WTC11 (cell line): ENCODE data around the gene ARHGAP15. TPM values are rescaled to one million over a fixed set of nuclear protein-coding genes. Genes with fewer than 3 reads are reported as not detected.

Experiments used
- ATAC-seq: fragments of 200-7000 bp; cut with Tn5 transposase; 2 replicates; pipeline ENCODE4 v1.10.0; 2021; ENCODE audit warnings: mild to moderate bottlenecking, moderate library complexity
- CTCF ChIA-PET: fragments of 300-600 bp; sonication (Branson Sonifier 250); formaldehyde crosslinking; loops from one replicate; lab custom pipeline; 2021; ENCODE audit warnings: antibody characterized with exemption; lab: Charles Lee
- POLR2A ChIA-PET: fragments of 350-600 bp; sonication (Branson Sonifier 250); formaldehyde crosslinking; loops from one replicate; lab custom pipeline; 2021; ENCODE audit warnings: antibody characterized with exemption; lab: Charles Lee
- DNase-seq: peaks from one replicate; pipeline ENCODE4 v3.0.0; 2021; ENCODE audit warnings: low spot score
- H3K27ac Mint-ChIP-seq: 2 replicates; pipeline ENCODE4 v1.8.0; 2021; ENCODE audit warnings: mixed read lengths
- H3K27me3 Mint-ChIP-seq: 2 replicates; pipeline ENCODE4 v1.8.0; 2021; ENCODE audit warnings: low read depth, mild to moderate bottlenecking, moderate library complexity, mixed read lengths
- H3K36me3 Mint-ChIP-seq: 2 replicates; pipeline ENCODE4 v1.8.0; 2021; ENCODE audit warnings: mixed read lengths
- H3K4me1 Mint-ChIP-seq: 2 replicates; pipeline ENCODE4 v1.8.0; 2022; ENCODE audit warnings: mixed read lengths
- H3K4me3 Mint-ChIP-seq: 2 replicates; pipeline ENCODE4 v1.8.0; 2021; ENCODE audit warnings: mild to moderate bottlenecking, moderate library complexity, mixed read lengths
- H3K9me3 Mint-ChIP-seq: 2 replicates; pipeline ENCODE4 v1.8.0; 2021; ENCODE audit warnings: mixed read lengths
- ATF1 ChIP-seq: sonication (generic); formaldehyde crosslinking; IDR thresholded peaks from 2 replicates; pipeline ENCODE4 v1.8.1; 2023; ENCODE audit warnings: mild to moderate bottlenecking, moderate library complexity, missing genetic modification reagents
- ELF4 ChIP-seq: sonication (generic); formaldehyde crosslinking; IDR thresholded peaks from 2 replicates; pipeline ENCODE4 v1.8.1; 2022; ENCODE audit warnings: low read depth, mild to moderate bottlenecking, moderate library complexity, missing genetic modification reagents
- ESRRA ChIP-seq: sonication (generic); formaldehyde crosslinking; IDR thresholded peaks from 2 replicates; pipeline ENCODE4 v1.8.1; 2022; ENCODE audit warnings: mild to moderate bottlenecking, missing genetic modification reagents, borderline replicate concordance
- GRHL2 ChIP-seq: fragments of 250-450 bp; sonication (Bioruptor Pico); IDR thresholded peaks from 2 replicates; pipeline ENCODE4 v1.8.0; 2022; ENCODE audit warnings: mild to moderate bottlenecking, moderate library complexity; ENCODE audit not compliant: insufficient replicate concordance, severe bottlenecking
- KAT7 ChIP-seq: sonication (generic); formaldehyde crosslinking; IDR thresholded peaks from 2 replicates; pipeline ENCODE4 v1.8.1; 2023; ENCODE audit warnings: missing genetic modification reagents, mild to moderate bottlenecking, borderline replicate concordance
- NR1H2 ChIP-seq: sonication (generic); formaldehyde crosslinking; IDR thresholded peaks from 2 replicates; pipeline ENCODE4 v1.9.0; 2021; ENCODE audit warnings: mild to moderate bottlenecking, moderate library complexity, missing genetic modification reagents
- OVOL2 ChIP-seq: fragments of 250-450 bp; sonication (Bioruptor Pico); IDR thresholded peaks from 2 replicates; pipeline ENCODE4 v1.9.0; 2021; ENCODE audit warnings: mild to moderate bottlenecking, borderline replicate concordance
- RELA ChIP-seq: sonication (generic); formaldehyde crosslinking; IDR thresholded peaks from 2 replicates; pipeline ENCODE4 v1.8.1; 2022; ENCODE audit warnings: missing genetic modification reagents, mild to moderate bottlenecking, borderline replicate concordance
- TCF7 ChIP-seq: sonication (generic); formaldehyde crosslinking; IDR thresholded peaks from 2 replicates; pipeline ENCODE4 v1.8.0; 2022; ENCODE audit warnings: mild to moderate bottlenecking, low read depth, missing genetic modification reagents, moderate library complexity
- ZNF263 ChIP-seq: sonication (generic); formaldehyde crosslinking; IDR thresholded peaks from 2 replicates; pipeline ENCODE4 v1.8.1; 2022; ENCODE audit warnings: low read depth, mild to moderate bottlenecking, moderate library complexity, missing genetic modification reagents
- ZNF416 ChIP-seq: fragments of 250-450 bp; sonication (Bioruptor Pico); IDR thresholded peaks from 2 replicates; pipeline ENCODE4 v1.9.0; 2021; ENCODE audit warnings: mild to moderate bottlenecking, inconsistent platforms
- total RNA-seq: library from RNA; stranded (reverse); gene quantifications from 3 replicates; pipeline ENCODE4 v1.2.3, GENCODE V29; 2021
- TF ChIP-seq, protein P1 (sequence below): sonication (generic); formaldehyde crosslinking; IDR thresholded peaks from 2 replicates; pipeline ENCODE4 v1.8.1; 2022; ENCODE audit warnings: low read depth, mild to moderate bottlenecking, moderate library complexity, missing genetic modification reagents, borderline replicate concordance
- TF ChIP-seq, protein P2 (sequence below): fragments of 250-450 bp; sonication (Bioruptor Pico); IDR thresholded peaks from 2 replicates; pipeline ENCODE4 v2.1.2; 2022; ENCODE audit warnings: mild to moderate bottlenecking, moderate library complexity
- TF ChIP-seq, protein P3 (sequence below): sonication (generic); formaldehyde crosslinking; IDR thresholded peaks from 2 replicates; pipeline ENCODE4 v1.8.1; 2023; ENCODE audit warnings: mild to moderate bottlenecking, missing genetic modification reagents, borderline replicate concordance
- TF ChIP-seq, protein P4 (sequence below): sonication (generic); formaldehyde crosslinking; IDR thresholded peaks from 2 replicates; pipeline ENCODE4 v1.8.1; 2023; ENCODE audit warnings: mild to moderate bottlenecking, missing genetic modification reagents
- TF ChIP-seq, protein P5 (sequence below): sonication (generic); formaldehyde crosslinking; IDR thresholded peaks from 2 replicates; pipeline ENCODE4 v1.8.1; 2022; ENCODE audit warnings: missing genetic modification reagents, borderline replicate concordance
- TF ChIP-seq, protein P6 (sequence below): sonication (generic); formaldehyde crosslinking; conservative IDR thresholded peaks from 2 replicates; pipeline ENCODE4 v1.8.1; 2023; ENCODE audit warnings: mild to moderate bottlenecking, low read depth, missing genetic modification reagents, moderate library complexity

ARHGAP15 gene
- total RNA-seq, 1 experiment from 2014 or later, result 0.28 TPM

DNA sequence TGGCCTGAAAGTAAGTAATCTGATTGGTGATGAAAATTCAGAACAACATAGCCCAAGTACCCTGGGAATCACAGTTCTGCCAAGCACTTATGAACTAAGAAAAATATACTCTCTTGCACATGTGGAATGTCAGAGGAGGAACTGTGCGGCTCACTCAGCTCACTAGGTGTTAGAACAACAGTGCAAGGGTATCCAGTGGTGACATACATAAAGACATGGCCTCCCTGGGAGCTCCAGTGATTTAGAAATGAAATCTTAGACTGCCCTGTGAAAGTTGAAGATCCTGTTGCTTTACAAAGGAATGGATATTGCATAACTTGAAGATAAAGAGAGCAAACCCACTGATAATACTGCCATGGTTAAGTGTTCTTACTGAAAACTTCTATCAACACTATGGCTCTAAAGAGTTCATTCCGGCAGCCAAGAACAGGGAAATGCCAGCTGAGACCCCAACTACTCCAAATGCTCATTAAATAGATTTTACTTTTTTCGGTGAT is 246.2 kb downstream of the ARHGAP15 start (continued):
- TF ChIP-seq ATF1 (CRISPR knock-in tag) (no peak), NR1H2 (CRISPR knock-in tag) (no peak), GRHL2 (CRISPR knock-in tag) (no peak)
- TF ChIP-seq, protein P1, sequence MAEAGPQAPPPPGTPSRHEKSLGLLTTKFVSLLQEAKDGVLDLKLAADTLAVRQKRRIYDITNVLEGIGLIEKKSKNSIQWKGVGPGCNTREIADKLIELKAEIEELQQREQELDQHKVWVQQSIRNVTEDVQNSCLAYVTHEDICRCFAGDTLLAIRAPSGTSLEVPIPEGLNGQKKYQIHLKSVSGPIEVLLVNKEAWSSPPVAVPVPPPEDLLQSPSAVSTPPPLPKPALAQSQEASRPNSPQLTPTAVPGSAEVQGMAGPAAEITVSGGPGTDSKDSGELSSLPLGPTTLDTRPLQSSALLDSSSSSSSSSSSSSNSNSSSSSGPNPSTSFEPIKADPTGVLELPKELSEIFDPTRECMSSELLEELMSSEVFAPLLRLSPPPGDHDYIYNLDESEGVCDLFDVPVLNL (CRISPR knock-in tag), result no peak

DNA sequence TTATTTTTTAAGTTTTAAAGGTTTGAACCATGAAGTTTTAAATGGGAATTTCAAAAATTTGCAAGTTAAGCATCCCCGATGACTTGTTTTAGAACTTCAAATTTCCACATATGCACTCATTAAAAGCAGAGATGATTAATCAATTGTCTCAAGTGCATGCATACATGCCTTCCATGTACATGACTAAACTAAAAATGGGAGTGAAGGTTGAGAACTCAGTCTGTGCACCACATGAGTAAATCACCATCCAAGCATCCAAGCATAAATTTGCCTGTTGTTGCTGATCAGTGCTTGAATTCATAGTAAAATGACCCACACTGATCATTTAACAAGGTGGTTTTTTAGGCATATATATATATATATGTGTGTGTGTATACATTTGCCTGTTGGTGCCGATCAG is 249.8 kb downstream of the ARHGAP15 start:
- DNase-seq (no peak), ATAC-seq (no peak)
- Mint-ChIP-seq H3K4me3 (no peak overlapping the region), H3K9me3 (no peaks in the 10 kb centered on the region), H3K27ac (no peak overlapping the region), H3K4me1 (peaks cover 3% of the 10 kb centered on the region; the same call in 1 of the 2 replicates), H3K27me3 (no peaks in the 10 kb centered on the region), H3K36me3 (no peaks in the 10 kb centered on the region)
- CTCF ChIA-PET, result no interaction called here
- POLR2A ChIA-PET, result no interaction called here
- TF ChIP-seq, protein P2, sequence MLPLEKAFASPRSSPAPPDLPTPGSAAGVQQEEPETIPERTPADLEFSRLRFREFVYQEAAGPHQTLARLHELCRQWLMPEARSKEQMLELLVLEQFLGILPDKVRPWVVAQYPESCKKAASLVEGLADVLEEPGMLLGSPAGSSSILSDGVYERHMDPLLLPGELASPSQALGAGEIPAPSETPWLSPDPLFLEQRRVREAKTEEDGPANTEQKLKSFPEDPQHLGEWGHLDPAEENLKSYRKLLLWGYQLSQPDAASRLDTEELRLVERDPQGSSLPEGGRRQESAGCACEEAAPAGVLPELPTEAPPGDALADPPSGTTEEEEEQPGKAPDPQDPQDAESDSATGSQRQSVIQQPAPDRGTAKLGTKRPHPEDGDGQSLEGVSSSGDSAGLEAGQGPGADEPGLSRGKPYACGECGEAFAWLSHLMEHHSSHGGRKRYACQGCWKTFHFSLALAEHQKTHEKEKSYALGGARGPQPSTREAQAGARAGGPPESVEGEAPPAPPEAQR (CRISPR knock-in tag), result no peak
- TF ChIP-seq ZNF263 (no peak), ATF1 (CRISPR knock-in tag) (no peak), RELA (CRISPR knock-in tag) (no peak)
- TF ChIP-seq, protein P3, sequence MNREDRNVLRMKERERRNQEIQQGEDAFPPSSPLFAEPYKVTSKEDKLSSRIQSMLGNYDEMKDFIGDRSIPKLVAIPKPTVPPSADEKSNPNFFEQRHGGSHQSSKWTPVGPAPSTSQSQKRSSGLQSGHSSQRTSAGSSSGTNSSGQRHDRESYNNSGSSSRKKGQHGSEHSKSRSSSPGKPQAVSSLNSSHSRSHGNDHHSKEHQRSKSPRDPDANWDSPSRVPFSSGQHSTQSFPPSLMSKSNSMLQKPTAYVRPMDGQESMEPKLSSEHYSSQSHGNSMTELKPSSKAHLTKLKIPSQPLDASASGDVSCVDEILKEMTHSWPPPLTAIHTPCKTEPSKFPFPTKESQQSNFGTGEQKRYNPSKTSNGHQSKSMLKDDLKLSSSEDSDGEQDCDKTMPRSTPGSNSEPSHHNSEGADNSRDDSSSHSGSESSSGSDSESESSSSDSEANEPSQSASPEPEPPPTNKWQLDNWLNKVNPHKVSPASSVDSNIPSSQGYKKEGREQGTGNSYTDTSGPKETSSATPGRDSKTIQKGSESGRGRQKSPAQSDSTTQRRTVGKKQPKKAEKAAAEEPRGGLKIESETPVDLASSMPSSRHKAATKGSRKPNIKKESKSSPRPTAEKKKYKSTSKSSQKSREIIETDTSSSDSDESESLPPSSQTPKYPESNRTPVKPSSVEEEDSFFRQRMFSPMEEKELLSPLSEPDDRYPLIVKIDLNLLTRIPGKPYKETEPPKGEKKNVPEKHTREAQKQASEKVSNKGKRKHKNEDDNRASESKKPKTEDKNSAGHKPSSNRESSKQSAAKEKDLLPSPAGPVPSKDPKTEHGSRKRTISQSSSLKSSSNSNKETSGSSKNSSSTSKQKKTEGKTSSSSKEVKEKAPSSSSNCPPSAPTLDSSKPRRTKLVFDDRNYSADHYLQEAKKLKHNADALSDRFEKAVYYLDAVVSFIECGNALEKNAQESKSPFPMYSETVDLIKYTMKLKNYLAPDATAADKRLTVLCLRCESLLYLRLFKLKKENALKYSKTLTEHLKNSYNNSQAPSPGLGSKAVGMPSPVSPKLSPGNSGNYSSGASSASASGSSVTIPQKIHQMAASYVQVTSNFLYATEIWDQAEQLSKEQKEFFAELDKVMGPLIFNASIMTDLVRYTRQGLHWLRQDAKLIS (CRISPR knock-in tag), result no peak

DNA sequence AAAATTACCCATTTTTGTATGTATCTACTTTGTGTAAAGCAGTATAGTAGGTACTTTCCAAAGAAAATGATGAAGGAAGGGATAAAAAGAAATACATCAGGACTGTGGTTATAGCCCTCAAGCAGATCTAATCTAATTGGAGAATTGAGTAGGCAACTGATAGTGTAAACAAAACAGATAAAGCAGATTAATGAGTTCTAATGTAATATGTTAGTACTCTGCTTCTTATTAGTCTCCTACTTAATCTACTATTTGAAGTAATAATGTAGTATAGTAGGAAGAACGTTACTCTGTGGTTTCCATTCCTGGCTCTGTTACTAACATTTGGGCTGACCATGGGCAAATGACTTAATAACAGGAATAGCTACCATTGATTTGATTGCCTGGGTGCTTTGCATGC is 250.7 kb downstream of the ARHGAP15 start:
- no peak for TF ChIP-seq ESRRA (CRISPR knock-in tag)
- no peak for TF ChIP-seq KAT7 (CRISPR knock-in tag)
- no peak for TF ChIP-seq ELF4 (CRISPR knock-in tag)
- TF ChIP-seq, protein P4, sequence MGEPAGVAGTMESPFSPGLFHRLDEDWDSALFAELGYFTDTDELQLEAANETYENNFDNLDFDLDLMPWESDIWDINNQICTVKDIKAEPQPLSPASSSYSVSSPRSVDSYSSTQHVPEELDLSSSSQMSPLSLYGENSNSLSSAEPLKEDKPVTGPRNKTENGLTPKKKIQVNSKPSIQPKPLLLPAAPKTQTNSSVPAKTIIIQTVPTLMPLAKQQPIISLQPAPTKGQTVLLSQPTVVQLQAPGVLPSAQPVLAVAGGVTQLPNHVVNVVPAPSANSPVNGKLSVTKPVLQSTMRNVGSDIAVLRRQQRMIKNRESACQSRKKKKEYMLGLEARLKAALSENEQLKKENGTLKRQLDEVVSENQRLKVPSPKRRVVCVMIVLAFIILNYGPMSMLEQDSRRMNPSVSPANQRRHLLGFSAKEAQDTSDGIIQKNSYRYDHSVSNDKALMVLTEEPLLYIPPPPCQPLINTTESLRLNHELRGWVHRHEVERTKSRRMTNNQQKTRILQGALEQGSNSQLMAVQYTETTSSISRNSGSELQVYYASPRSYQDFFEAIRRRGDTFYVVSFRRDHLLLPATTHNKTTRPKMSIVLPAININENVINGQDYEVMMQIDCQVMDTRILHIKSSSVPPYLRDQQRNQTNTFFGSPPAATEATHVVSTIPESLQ (CRISPR knock-in tag), result no peak
- no peak for TF ChIP-seq TCF7 (CRISPR knock-in tag)
- TF ChIP-seq ZNF416, result no peak
- no peak for TF ChIP-seq OVOL2 (CRISPR knock-in tag)
- TF ChIP-seq, protein P5, sequence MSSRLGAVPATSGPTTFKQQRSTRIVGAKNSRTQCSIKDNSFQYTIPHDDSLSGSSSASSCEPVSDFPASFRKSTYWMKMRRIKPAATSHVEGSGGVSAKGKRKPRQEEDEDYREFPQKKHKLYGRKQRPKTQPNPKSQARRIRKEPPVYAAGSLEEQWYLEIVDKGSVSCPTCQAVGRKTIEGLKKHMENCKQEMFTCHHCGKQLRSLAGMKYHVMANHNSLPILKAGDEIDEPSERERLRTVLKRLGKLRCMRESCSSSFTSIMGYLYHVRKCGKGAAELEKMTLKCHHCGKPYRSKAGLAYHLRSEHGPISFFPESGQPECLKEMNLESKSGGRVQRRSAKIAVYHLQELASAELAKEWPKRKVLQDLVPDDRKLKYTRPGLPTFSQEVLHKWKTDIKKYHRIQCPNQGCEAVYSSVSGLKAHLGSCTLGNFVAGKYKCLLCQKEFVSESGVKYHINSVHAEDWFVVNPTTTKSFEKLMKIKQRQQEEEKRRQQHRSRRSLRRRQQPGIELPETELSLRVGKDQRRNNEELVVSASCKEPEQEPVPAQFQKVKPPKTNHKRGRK (CRISPR knock-in tag), result no peak
- TF ChIP-seq, protein P1 (CRISPR knock-in tag), result no peak
- TF ChIP-seq, protein P6, sequence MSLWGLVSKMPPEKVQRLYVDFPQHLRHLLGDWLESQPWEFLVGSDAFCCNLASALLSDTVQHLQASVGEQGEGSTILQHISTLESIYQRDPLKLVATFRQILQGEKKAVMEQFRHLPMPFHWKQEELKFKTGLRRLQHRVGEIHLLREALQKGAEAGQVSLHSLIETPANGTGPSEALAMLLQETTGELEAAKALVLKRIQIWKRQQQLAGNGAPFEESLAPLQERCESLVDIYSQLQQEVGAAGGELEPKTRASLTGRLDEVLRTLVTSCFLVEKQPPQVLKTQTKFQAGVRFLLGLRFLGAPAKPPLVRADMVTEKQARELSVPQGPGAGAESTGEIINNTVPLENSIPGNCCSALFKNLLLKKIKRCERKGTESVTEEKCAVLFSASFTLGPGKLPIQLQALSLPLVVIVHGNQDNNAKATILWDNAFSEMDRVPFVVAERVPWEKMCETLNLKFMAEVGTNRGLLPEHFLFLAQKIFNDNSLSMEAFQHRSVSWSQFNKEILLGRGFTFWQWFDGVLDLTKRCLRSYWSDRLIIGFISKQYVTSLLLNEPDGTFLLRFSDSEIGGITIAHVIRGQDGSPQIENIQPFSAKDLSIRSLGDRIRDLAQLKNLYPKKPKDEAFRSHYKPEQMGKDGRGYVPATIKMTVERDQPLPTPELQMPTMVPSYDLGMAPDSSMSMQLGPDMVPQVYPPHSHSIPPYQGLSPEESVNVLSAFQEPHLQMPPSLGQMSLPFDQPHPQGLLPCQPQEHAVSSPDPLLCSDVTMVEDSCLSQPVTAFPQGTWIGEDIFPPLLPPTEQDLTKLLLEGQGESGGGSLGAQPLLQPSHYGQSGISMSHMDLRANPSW (CRISPR knock-in tag), result no peak
- TF ChIP-seq NR1H2 (CRISPR knock-in tag), result no peak
- Mint-ChIP-seq H3K4me1 (peaks cover 3% of the 10 kb centered on the region; the same call in 1 of the 2 replicates), H3K27me3 (no peaks in the 10 kb centered on the region), H3K9me3 (no peaks in the 10 kb centered on the region), H3K27ac (no peak overlapping the region), H3K4me3 (no peak overlapping the region), H3K36me3 (no peaks in the 10 kb centered on the region)
- CTCF ChIA-PET, result no interaction called here
- DNase-seq (no peak), ATAC-seq (no peak)
- POLR2A ChIA-PET, result no interaction called here
